Loucy (cell line): ENCODE measurements around the gene TFEC.

ENCODE experiments used
- H2AFZ ChIP-seq: fragments of 200-600 bp; sonication (generic); 2 replicates; pipeline ENCODE4 v1.6.0; 2016; ENCODE audit warnings: antibody characterized with exemption, mild to moderate bottlenecking, low read length, moderate library complexity
- H3F3A ChIP-seq: fragments of 200-600 bp; 2 replicates; pipeline ENCODE4 v1.6.0; 2016; ENCODE audit warnings: antibody characterized with exemption, low read depth, mild to moderate bottlenecking
- H3K27me3 ChIP-seq: fragments of 200-600 bp; sonication (generic); 2 replicates; pipeline ENCODE4 v1.6.1; 2014; ENCODE audit warnings: low read length, mild to moderate bottlenecking; ENCODE audit not compliant: insufficient read depth, poor library complexity, severe bottlenecking
- H3K36me3 ChIP-seq: fragments of 200-600 bp; sonication (generic); 2 replicates; pipeline ENCODE4 v1.6.1; 2016; ENCODE audit warnings: low read length; ENCODE audit not compliant: insufficient read depth
- H3K4me1 ChIP-seq: fragments of 200-600 bp; sonication (generic); 2 replicates; pipeline ENCODE4 v1.5.1; 2014; ENCODE audit warnings: low read length, mild to moderate bottlenecking; ENCODE audit not compliant: insufficient read depth, poor library complexity, severe bottlenecking
- H3K4me2 ChIP-seq: fragments of 200-600 bp; sonication (generic); 2 replicates; pipeline ENCODE4 v1.6.0; 2014; ENCODE audit warnings: antibody characterized with exemption, low read length, low read depth, mild to moderate bottlenecking; ENCODE audit not compliant: poor library complexity, severe bottlenecking
- H3K4me3 ChIP-seq: fragments of 200-600 bp; sonication (generic); 2 replicates; pipeline ENCODE4 v1.5.1; 2014; ENCODE audit warnings: low read length, mild to moderate bottlenecking, mixed read lengths; ENCODE audit not compliant: poor library complexity, severe bottlenecking
- H3K79me2 ChIP-seq: fragments of 200-600 bp; sonication (generic); 2 replicates; pipeline ENCODE4 v1.6.1; 2014; ENCODE audit warnings: low read length; ENCODE audit not compliant: insufficient read depth
- H3K9ac ChIP-seq: fragments of 200-600 bp; sonication (generic); 2 replicates; pipeline ENCODE4 v1.6.0; 2014; ENCODE audit warnings: mild to moderate bottlenecking, low read depth, low read length, moderate library complexity; ENCODE audit not compliant: poor library complexity, severe bottlenecking
- H3K9me2 ChIP-seq: fragments of 200-600 bp; sonication (generic); replicated peaks from 2 replicates; pipeline ENCODE4 v1.6.1; 2016; ENCODE audit warnings: low read depth, low read length, mixed read lengths
- H3K9me3 ChIP-seq: fragments of 200-600 bp; sonication (generic); 2 replicates; pipeline ENCODE4 v1.6.1; 2014; ENCODE audit warnings: mild to moderate bottlenecking, antibody characterized with exemption, low read length, low read depth; ENCODE audit not compliant: insufficient read depth
- H4K20me1 ChIP-seq: fragments of 200-600 bp; sonication (generic); 2 replicates; pipeline ENCODE4 v1.6.0; 2014; ENCODE audit warnings: antibody characterized with exemption, low read length, mild to moderate bottlenecking; ENCODE audit not compliant: insufficient read depth, poor library complexity, severe bottlenecking
- CTCF ChIP-seq: fragments of 200-600 bp; sonication (generic); conservative IDR thresholded peaks from 2 replicates; pipeline ENCODE4 v1.5.1; 2014; ENCODE audit warnings: mild to moderate bottlenecking, antibody characterized with exemption, low read length
- EZH2phosphoT487 ChIP-seq: fragments of 200-600 bp; IDR thresholded peaks from 2 replicates; pipeline ENCODE4 v1.6.1; 2018; ENCODE audit warnings: antibody characterized with exemption, mild to moderate bottlenecking, moderate library complexity, borderline replicate concordance

The TFEC gene

GRCh38 chr7:115987486-115987885, 43.1 kb downstream of the TFEC start:
- Histone ChIP-seq H3F3A (no peaks in the 10 kb centered on the region), H3K9me2 (no peaks in the 10 kb centered on the region), H3K9me3 (no peaks in the 10 kb centered on the region), H3K9ac (no peak overlapping the region), H3K4me1 (no peaks in the 10 kb centered on the region), H3K36me3 (no peaks in the 10 kb centered on the region), H3K4me2 (no peak overlapping the region), H3K4me3 (no peak overlapping the region), H4K20me1 (no peaks in the 10 kb centered on the region), H2AFZ (no peak overlapping the region), H3K27me3 (no peaks in the 10 kb centered on the region), H3K79me2 (no peaks in the 10 kb centered on the region)
- TF ChIP-seq EZH2phosphoT487 (no peak), CTCF (no peak)

GRCh38 chr7:115984105-115984504, 46.5 kb downstream of the TFEC start:
- Histone ChIP-seq H3K27me3 (no peaks in the 10 kb centered on the region), H3K4me1 (no peaks in the 10 kb centered on the region), H4K20me1 (no peaks in the 10 kb centered on the region), H3K79me2 (no peaks in the 10 kb centered on the region), H3K9me3 (no peaks in the 10 kb centered on the region), H3K36me3 (no peaks in the 10 kb centered on the region), H3F3A (no peaks in the 10 kb centered on the region), H2AFZ (no peak overlapping the region), H3K4me2 (no peak overlapping the region), H3K4me3 (no peak overlapping the region), H3K9ac (no peak overlapping the region), H3K9me2 (no peaks in the 10 kb centered on the region)
- TF ChIP-seq EZH2phosphoT487, result no peak
- no peak for TF ChIP-seq CTCF

- Histone ChIP-seq H4K20me1 (no peaks in the 10 kb centered on the region), H3F3A (no peaks in the 10 kb centered on the region), H3K36me3 (no peaks in the 10 kb centered on the region), H3K4me1 (no peaks in the 10 kb centered on the region), H3K9ac (no peak overlapping the region), H2AFZ (no peak overlapping the region), H3K27me3 (no peaks in the 10 kb centered on the region), H3K4me3 (no peak overlapping the region), H3K4me2 (no peak overlapping the region), H3K9me3 (no peaks in the 10 kb centered on the region), H3K79me2 (no peaks in the 10 kb centered on the region), H3K9me2 (no peaks in the 10 kb centered on the region)
- no peak for TF ChIP-seq EZH2phosphoT487
- no peak for TF ChIP-seq CTCF
Observed at GRCh38 chr7:115980159-115980558, 50.4 kb downstream of the TFEC start.
